ENCODE data around the gene ZBTB42.

The ZBTB42 gene

DNA sequence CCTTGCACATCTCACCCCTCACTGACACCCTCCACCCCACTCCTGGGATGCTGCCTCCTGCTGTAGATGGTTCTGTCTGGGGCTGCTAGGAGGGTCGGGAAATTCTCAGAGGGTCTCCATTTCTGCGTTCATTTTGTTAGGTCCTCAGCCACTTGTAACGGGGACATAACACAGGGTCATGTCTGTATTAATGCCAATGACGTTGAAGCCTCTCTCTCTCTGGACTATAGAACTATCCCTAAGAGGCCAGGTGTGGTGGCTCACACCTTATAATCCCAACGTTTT, 33.3 kb upstream of the ZBTB42 start:
- ChIA-PET POLR2A (no interaction called here), CTCF (interaction anchor here (0.6 to 3.7 kb wide), 7 partner anchors 13 to 1972 kb away, joined by 3 to 57 read pairs (median 8); no protein-coding TSS in a partner anchor)
- TF ChIP-seq ZNF114 (tag by site-specific recombination; IDR thresholded peaks at IDR 0.05) = no peak
- no peak for TF ChIP-seq ZNF341 (tag by site-specific recombination; IDR thresholded peaks at IDR 0.05; ENCODE audit: low read depth)
- no peak for TF ChIP-seq ZFP41 (tag by site-specific recombination; IDR thresholded peaks at IDR 0.05; ENCODE audit: borderline replicate concordance)
- no peak for TF ChIP-seq BCL11A (tag by site-specific recombination; IDR thresholded peaks at IDR 0.05; ENCODE audit: low read depth)
- no peak for TF ChIP-seq GLIS2 (tag by site-specific recombination; IDR thresholded peaks at IDR 0.05)
- no peak for TF ChIP-seq ZNF544 (tag by site-specific recombination; IDR thresholded peaks at IDR 0.05)
- TF ChIP-seq TCF7L2 (IDR thresholded peaks at IDR 0.05; ENCODE audit: borderline replicate concordance, low read depth, low read length) = no peak
- TF ChIP-seq, protein P1, sequence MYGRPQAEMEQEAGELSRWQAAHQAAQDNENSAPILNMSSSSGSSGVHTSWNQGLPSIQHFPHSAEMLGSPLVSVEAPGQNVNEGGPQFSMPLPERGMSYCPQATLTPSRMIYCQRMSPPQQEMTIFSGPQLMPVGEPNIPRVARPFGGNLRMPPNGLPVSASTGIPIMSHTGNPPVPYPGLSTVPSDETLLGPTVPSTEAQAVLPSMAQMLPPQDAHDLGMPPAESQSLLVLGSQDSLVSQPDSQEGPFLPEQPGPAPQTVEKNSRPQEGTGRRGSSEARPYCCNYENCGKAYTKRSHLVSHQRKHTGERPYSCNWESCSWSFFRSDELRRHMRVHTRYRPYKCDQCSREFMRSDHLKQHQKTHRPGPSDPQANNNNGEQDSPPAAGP (tag by site-specific recombination; IDR thresholded peaks at IDR 0.05) = no peak
- TF ChIP-seq ZNF23 (tag by site-specific recombination; IDR thresholded peaks at IDR 0.05; ENCODE audit: borderline replicate concordance) = no peak
- H3K9me3 ChIP-seq (ENCODE audit: control insufficient read depth, insufficient read depth, low read depth, low read length) = no peaks in the 10 kb centered on the region
- H3K27ac ChIP-seq (ENCODE audit: extremely low read depth, low read depth, low read length) = no peak overlapping the region
- peaks cover 0 to 29% of the 10 kb centered on the region in 2 experiments; a peak in 2 of 3 replicates for H3K36me3 ChIP-seq (ENCODE audit: control insufficient read depth in 2 of 2, insufficient read depth in 1 of 2, low read length in 2 of 2)
- H3K4me3 ChIP-seq (ENCODE audit: low read depth, low read length) = no peak overlapping the region
- H3K4me1 ChIP-seq (ENCODE audit: control insufficient read depth, insufficient read depth, low read length) = peaks cover 4% of the 10 kb centered on the region; the same call in 1 of the 2 replicates

DNA sequence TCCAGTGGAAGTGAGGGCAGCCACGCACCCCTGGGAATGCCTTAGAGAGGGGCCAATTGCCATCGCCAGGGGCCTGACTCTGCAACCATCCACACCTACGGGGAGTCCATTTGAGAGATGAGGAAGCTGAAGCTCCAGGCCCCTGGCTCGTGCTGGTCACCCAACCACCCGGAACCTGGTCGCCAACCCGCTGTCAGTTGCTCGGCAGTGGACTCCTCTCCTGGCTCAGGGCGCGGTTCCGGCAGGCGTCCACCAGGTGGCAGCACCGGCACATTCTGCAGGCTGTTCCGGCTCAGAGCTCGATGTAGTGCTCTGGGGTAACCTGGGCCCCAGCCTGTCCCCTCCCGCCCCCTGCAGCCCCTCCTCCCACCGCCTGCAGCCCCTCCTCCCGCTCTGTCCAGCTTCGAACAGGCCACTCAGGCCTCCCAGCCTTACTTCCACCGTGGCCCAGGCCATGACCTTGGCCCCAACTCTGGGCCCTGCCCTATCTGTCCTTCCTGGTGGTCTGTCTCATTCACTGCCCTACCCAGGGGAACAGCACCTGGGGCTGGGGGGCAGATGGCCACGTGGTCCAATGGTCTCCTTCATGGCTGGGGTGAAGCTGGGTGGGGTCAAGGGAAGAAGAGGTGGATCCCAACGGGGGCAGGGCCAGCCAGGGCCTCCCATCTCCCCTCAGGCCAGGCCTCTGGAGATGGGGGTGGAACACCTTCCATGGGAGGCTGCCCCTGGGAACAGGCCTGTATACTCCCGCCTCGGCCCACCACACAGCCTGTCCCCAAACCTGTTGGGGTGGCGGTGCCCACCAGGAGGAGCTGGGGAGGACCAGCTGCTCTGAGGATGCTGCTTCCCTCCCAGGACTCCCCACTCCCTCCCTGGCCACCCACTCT, 32.2 kb upstream of the ZBTB42 start:
- Histone ChIP-seq H3K9me3 (ENCODE audit: control insufficient read depth, insufficient read depth, low read depth, low read length) (no peaks in the 10 kb centered on the region), H3K4me3 (ENCODE audit: low read depth, low read length) (no peak overlapping the region), H3K4me1 (ENCODE audit: control insufficient read depth, insufficient read depth, low read length) (peaks cover 4% of the 10 kb centered on the region; the same call in 1 of the 2 replicates), H3K27ac (ENCODE audit: extremely low read depth, low read depth, low read length) (0 out of 2 replicates have a peak overlapping the region, but pooled peaks have one; percentile 16), H3K36me3 (ENCODE audit: control insufficient read depth in 2 of 2, insufficient read depth in 1 of 2, low read length in 2 of 2) (peaks cover 0 to 40% of the 10 kb centered on the region in 2 experiments; a peak in 1 of 3 replicates)
- POLR2A ChIA-PET = interaction anchor here (0.6 to 1.7 kb wide), 7 partner anchors 16 to 204 kb away, joined by 3 to 14 read pairs (median 5); partner anchors contain the start of gene SIVA1
- CTCF ChIA-PET = interaction anchor here (0.6 to 3.7 kb wide), 23 partner anchors 10 to 1973 kb away, joined by 3 to 57 read pairs (median 4); no protein-coding TSS in a partner anchor
- no peak for TF ChIP-seq ZBTB48 (tag by site-specific recombination; IDR thresholded peaks at IDR 0.05)
- no peak for TF ChIP-seq ZNF747 (tag by site-specific recombination; IDR thresholded peaks at IDR 0.05)
- TF ChIP-seq ZNF16 (tag by site-specific recombination; IDR thresholded peaks at IDR 0.05; ENCODE audit: low read depth) = no peak
- peak; percentile 70 for TF ChIP-seq ZNF654 (tag by site-specific recombination; IDR thresholded peaks at IDR 0.05; ENCODE audit: low read depth)
- peak; percentile 50; the same call in 1 of the 2 replicates for TF ChIP-seq SP2 (tag by site-specific recombination; IDR thresholded peaks at IDR 0.05)
- TF ChIP-seq, protein P2, sequence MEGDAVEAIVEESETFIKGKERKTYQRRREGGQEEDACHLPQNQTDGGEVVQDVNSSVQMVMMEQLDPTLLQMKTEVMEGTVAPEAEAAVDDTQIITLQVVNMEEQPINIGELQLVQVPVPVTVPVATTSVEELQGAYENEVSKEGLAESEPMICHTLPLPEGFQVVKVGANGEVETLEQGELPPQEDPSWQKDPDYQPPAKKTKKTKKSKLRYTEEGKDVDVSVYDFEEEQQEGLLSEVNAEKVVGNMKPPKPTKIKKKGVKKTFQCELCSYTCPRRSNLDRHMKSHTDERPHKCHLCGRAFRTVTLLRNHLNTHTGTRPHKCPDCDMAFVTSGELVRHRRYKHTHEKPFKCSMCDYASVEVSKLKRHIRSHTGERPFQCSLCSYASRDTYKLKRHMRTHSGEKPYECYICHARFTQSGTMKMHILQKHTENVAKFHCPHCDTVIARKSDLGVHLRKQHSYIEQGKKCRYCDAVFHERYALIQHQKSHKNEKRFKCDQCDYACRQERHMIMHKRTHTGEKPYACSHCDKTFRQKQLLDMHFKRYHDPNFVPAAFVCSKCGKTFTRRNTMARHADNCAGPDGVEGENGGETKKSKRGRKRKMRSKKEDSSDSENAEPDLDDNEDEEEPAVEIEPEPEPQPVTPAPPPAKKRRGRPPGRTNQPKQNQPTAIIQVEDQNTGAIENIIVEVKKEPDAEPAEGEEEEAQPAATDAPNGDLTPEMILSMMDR (tag by site-specific recombination; IDR thresholded peaks at IDR 0.05) = peak; percentile 83
- TF ChIP-seq, protein P3, sequence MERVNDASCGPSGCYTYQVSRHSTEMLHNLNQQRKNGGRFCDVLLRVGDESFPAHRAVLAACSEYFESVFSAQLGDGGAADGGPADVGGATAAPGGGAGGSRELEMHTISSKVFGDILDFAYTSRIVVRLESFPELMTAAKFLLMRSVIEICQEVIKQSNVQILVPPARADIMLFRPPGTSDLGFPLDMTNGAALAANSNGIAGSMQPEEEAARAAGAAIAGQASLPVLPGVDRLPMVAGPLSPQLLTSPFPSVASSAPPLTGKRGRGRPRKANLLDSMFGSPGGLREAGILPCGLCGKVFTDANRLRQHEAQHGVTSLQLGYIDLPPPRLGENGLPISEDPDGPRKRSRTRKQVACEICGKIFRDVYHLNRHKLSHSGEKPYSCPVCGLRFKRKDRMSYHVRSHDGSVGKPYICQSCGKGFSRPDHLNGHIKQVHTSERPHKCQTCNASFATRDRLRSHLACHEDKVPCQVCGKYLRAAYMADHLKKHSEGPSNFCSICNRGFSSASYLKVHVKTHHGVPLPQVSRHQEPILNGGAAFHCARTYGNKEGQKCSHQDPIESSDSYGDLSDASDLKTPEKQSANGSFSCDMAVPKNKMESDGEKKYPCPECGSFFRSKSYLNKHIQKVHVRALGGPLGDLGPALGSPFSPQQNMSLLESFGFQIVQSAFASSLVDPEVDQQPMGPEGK (tag by site-specific recombination; IDR thresholded peaks at IDR 0.05) = peak; percentile 80
- TF ChIP-seq ZBTB17 (tag by site-specific recombination; IDR thresholded peaks at IDR 0.05) = peak; percentile 84
- TF ChIP-seq KLF8 (tag by site-specific recombination; IDR thresholded peaks at IDR 0.05) = peak; percentile 16; the same call in 1 of the 2 replicates
- no peak for TF ChIP-seq ZNF549 (tag by site-specific recombination; IDR thresholded peaks at IDR 0.05)
- TF ChIP-seq SCRT2 (tag by site-specific recombination; IDR thresholded peaks at IDR 0.05) = no peak
- TF ChIP-seq, protein P4, sequence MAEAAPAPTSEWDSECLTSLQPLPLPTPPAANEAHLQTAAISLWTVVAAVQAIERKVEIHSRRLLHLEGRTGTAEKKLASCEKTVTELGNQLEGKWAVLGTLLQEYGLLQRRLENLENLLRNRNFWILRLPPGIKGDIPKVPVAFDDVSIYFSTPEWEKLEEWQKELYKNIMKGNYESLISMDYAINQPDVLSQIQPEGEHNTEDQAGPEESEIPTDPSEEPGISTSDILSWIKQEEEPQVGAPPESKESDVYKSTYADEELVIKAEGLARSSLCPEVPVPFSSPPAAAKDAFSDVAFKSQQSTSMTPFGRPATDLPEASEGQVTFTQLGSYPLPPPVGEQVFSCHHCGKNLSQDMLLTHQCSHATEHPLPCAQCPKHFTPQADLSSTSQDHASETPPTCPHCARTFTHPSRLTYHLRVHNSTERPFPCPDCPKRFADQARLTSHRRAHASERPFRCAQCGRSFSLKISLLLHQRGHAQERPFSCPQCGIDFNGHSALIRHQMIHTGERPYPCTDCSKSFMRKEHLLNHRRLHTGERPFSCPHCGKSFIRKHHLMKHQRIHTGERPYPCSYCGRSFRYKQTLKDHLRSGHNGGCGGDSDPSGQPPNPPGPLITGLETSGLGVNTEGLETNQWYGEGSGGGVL (tag by site-specific recombination; IDR thresholded peaks at IDR 0.05) = peak; percentile 54; the same call in 1 of the 2 replicates
- no peak for TF ChIP-seq ZNF138 (tag by site-specific recombination; IDR thresholded peaks at IDR 0.05; ENCODE audit: borderline replicate concordance)
- TF ChIP-seq, protein P5, sequence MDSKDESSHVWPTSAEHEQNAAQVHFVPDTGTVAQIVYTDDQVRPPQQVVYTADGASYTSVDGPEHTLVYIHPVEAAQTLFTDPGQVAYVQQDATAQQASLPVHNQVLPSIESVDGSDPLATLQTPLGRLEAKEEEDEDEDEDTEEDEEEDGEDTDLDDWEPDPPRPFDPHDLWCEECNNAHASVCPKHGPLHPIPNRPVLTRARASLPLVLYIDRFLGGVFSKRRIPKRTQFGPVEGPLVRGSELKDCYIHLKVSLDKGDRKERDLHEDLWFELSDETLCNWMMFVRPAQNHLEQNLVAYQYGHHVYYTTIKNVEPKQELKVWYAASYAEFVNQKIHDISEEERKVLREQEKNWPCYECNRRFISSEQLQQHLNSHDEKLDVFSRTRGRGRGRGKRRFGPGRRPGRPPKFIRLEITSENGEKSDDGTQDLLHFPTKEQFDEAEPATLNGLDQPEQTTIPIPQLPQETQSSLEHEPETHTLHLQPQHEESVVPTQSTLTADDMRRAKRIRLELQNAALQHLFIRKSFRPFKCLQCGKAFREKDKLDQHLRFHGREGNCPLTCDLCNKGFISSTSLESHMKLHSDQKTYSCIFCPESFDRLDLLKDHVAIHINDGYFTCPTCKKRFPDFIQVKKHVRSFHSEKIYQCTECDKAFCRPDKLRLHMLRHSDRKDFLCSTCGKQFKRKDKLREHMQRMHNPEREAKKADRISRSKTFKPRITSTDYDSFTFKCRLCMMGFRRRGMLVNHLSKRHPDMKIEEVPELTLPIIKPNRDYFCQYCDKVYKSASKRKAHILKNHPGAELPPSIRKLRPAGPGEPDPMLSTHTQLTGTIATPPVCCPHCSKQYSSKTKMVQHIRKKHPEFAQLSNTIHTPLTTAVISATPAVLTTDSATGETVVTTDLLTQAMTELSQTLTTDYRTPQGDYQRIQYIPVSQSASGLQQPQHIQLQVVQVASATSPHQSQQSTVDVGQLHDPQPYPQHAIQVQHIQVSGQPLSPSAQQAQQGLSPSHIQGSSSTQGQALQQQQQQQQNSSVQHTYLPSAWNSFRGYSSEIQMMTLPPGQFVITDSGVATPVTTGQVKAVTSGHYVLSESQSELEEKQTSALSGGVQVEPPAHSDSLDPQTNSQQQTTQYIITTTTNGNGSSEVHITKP (tag by site-specific recombination; IDR thresholded peaks at IDR 0.05) = peak; percentile 57

Measured in HEK293 (cell line).